MM.1S (cell line): ENCODE results near the gene SLFN12.

Experiments used
- DNase-seq: peaks from one replicate; pipeline ENCODE4 v3.0.0-alpha.2; 2015
- H2AFZ ChIP-seq: fragments of 300-600 bp; sonication (generic); 2 replicates; pipeline ENCODE4 v1.6.0; 2016; ENCODE audit warnings: antibody characterized with exemption, low read length
- H3F3A ChIP-seq: fragments of 300-600 bp; sonication (generic); 2 replicates; pipeline ENCODE4 v1.6.1; 2016; ENCODE audit warnings: mild to moderate bottlenecking, antibody characterized with exemption, low read length, moderate library complexity, mixed read lengths; ENCODE audit not compliant: insufficient read depth
- H3K27ac ChIP-seq: fragments of 300-600 bp; sonication (generic); 2 replicates; pipeline ENCODE4 v1.5.1; 2016; ENCODE audit warnings: mild to moderate bottlenecking, low read length
- H3K27me3 ChIP-seq: fragments of 300-600 bp; sonication (generic); replicated peaks from 2 replicates; pipeline ENCODE4 v1.6.0; 2016; ENCODE audit warnings: low read length; ENCODE audit not compliant: insufficient read depth
- H3K36me3 ChIP-seq: fragments of 300-600 bp; sonication (generic); replicated peaks from 2 replicates; pipeline ENCODE4 v1.6.1; 2016; ENCODE audit warnings: mild to moderate bottlenecking, low read length, mixed read lengths; ENCODE audit not compliant: insufficient read depth
- H3K4me1 ChIP-seq: fragments of 300-600 bp; sonication (generic); 2 replicates; pipeline ENCODE4 v1.6.1; 2016; ENCODE audit warnings: low read length, mixed read lengths
- H3K4me2 ChIP-seq: fragments of 300-600 bp; sonication (generic); 2 replicates; pipeline ENCODE4 v1.6.0; 2016; ENCODE audit warnings: low read depth, low read length
- H3K4me3 ChIP-seq: fragments of 300-600 bp; sonication (generic); 2 replicates; pipeline ENCODE4 v1.5.1; 2016; ENCODE audit warnings: low read length, mixed read lengths
- H3K79me2 ChIP-seq: fragments of 300-600 bp; sonication (generic); 2 replicates; pipeline ENCODE4 v1.6.1; 2016; ENCODE audit warnings: mixed run types, low read length, mixed read lengths
- H3K9ac ChIP-seq: fragments of 300-600 bp; sonication (generic); 2 replicates; pipeline ENCODE4 v1.6.1; 2016; ENCODE audit warnings: low read length, mixed read lengths
- H3K9me2 ChIP-seq: fragments of 300-600 bp; sonication (generic); replicated peaks from 2 replicates; pipeline ENCODE4 v1.6.1; 2016; ENCODE audit warnings: mild to moderate bottlenecking, low read length, mixed read lengths; ENCODE audit not compliant: insufficient read depth
- H3K9me3 ChIP-seq: fragments of 300-600 bp; sonication (generic); replicated peaks from 2 replicates; pipeline ENCODE4 v1.6.1; 2016; ENCODE audit warnings: mild to moderate bottlenecking, low read length, mixed read lengths; ENCODE audit not compliant: insufficient read depth
- H4K20me1 ChIP-seq: fragments of 300-600 bp; sonication (generic); 2 replicates; pipeline ENCODE4 v1.6.1; 2016; ENCODE audit warnings: mild to moderate bottlenecking, low read length, moderate library complexity, mixed read lengths; ENCODE audit not compliant: insufficient read depth
- EZH2 ChIP-seq: fragments of 300-600 bp; sonication (generic); optimal IDR thresholded peaks from 2 replicates; pipeline ENCODE3; 2017; ENCODE audit warnings: low read depth, mild to moderate bottlenecking, antibody characterized with exemption, low read length, mixed read lengths
- EZH2phosphoT487 ChIP-seq: fragments of 300-600 bp; sonication (generic); IDR thresholded peaks from 2 replicates; pipeline ENCODE4 v1.6.1; 2018; ENCODE audit warnings: antibody characterized with exemption, low read length
- TF ChIP-seq, protein P1 (sequence below): fragments of 300-600 bp; sonication (generic); IDR thresholded peaks from 2 replicates; pipeline ENCODE4 v1.5.1; 2016; ENCODE audit warnings: antibody characterized with exemption, low read length, mixed read lengths

SLFN12 gene

DNA sequence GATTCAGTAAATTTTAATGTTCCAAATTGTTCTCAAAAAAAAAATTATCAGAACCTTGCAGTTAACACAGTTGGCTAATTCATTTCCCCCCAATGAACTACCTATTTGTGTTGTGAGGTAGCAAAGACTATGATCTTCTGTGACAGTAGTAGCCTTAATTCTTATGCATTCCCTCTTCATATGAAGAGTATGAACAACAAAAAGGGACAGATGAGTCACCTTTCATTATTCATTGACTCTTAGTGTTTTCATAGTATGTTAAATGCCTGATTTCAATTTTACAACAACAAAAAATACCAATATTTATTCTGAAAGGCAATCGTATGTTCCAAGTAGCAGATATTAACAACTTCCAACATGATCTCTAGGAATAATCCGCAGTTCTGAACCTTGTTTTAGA lies 55.2 kb downstream of the SLFN12 start:
- Histone ChIP-seq H3F3A (peaks cover 26% of the 10 kb centered on the region), H3K79me2 (peaks cover 8% of the 10 kb centered on the region), H3K27me3 (no peaks in the 10 kb centered on the region), H3K9ac (no peak overlapping the region), H3K4me3 (no peak overlapping the region), H3K9me2 (no peaks in the 10 kb centered on the region), H4K20me1 (no peaks in the 10 kb centered on the region), H3K4me1 (peaks cover 9% of the 10 kb centered on the region), H3K9me3 (no peaks in the 10 kb centered on the region), H3K4me2 (no peak overlapping the region), H3K36me3 (no peaks in the 10 kb centered on the region), H3K27ac (no peak overlapping the region), H2AFZ (no peak overlapping the region)
- TF ChIP-seq, protein P1, sequence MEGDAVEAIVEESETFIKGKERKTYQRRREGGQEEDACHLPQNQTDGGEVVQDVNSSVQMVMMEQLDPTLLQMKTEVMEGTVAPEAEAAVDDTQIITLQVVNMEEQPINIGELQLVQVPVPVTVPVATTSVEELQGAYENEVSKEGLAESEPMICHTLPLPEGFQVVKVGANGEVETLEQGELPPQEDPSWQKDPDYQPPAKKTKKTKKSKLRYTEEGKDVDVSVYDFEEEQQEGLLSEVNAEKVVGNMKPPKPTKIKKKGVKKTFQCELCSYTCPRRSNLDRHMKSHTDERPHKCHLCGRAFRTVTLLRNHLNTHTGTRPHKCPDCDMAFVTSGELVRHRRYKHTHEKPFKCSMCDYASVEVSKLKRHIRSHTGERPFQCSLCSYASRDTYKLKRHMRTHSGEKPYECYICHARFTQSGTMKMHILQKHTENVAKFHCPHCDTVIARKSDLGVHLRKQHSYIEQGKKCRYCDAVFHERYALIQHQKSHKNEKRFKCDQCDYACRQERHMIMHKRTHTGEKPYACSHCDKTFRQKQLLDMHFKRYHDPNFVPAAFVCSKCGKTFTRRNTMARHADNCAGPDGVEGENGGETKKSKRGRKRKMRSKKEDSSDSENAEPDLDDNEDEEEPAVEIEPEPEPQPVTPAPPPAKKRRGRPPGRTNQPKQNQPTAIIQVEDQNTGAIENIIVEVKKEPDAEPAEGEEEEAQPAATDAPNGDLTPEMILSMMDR, result no peak
- TF ChIP-seq EZH2phosphoT487 (no peak), EZH2 (no peak)
- DNase-seq, result no peak

DNA sequence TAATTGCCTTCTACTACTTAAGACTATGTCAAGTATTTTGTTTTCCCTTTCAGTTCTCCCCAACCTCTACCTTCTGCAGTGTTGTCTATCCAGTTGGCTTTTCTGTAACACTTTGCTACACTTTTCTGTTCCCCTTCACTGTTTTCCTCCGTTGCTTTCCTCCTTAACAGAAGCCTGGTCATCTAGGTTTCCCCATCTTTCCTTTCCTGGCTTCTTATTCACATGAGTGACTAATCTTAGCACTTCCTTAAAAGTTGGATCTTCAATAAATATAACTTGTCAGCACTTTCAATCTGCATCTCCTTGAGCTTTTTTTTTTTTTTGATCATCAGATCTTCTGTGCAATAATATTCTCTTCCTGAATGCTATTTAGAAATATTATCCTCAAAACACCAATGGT lies 56.1 kb downstream of the SLFN12 start:
- H3K9ac ChIP-seq, result no peak overlapping the region
- no peaks in the 10 kb centered on the region for H3K9me3 ChIP-seq
- H3K4me2 ChIP-seq, result peak overlapping the region; percentile 62
- H3K4me3 ChIP-seq, result peak overlapping the region; percentile 30; the same call in 1 of the 2 replicates
- no peak for DNase-seq
- 0 out of 2 replicates have a peak overlapping the region, but pooled peaks have one; percentile 70 for H2AFZ ChIP-seq
- peaks cover 16% of the 10 kb centered on the region for H3K79me2 ChIP-seq
- peaks cover 26% of the 10 kb centered on the region for H3F3A ChIP-seq
- no peaks in the 10 kb centered on the region for H3K36me3 ChIP-seq
- no peaks in the 10 kb centered on the region for H3K27me3 ChIP-seq
- no peak for TF ChIP-seq EZH2
- no peak for TF ChIP-seq EZH2phosphoT487
- TF ChIP-seq, protein P1, result no peak
- no peaks in the 10 kb centered on the region for H4K20me1 ChIP-seq
- H3K4me1 ChIP-seq, result peaks cover 15% of the 10 kb centered on the region
- H3K9me2 ChIP-seq, result no peaks in the 10 kb centered on the region
- peak overlapping the region; percentile 26; the same call in 1 of the 2 replicates for H3K27ac ChIP-seq

DNA sequence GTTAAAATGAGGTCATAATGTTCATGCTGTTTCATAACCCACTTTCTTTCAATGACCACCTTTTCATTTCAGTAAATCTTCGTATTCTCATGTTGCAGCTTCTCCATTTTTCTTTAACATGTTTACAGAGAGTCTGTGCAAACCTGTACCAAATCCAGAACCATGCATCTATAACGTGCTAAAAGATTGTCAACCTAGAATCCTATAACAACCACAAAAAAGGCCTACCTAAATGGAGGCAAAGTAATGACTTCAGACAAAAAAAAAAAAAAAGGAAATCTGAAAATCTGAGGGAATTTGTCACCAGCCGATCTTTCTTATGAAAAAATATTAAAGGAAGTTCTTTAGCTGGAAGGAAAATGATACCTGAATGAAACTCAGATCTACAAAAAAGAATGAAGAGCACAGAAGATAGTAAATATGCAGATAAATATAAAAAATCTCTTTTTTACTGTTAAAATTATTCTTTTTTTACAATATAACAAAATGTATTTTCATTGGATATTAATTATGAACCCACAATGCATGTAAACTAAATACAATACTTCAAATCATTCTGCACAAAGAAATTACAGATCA lies 57.4 kb downstream of the SLFN12 start:
- TF ChIP-seq EZH2phosphoT487 (no peak), EZH2 (no peak)
- TF ChIP-seq, protein P1, result no peak
- peaks cover 30% of the 10 kb centered on the region for H3K79me2 ChIP-seq
- peak overlapping the region; percentile 88 for H2AFZ ChIP-seq

More for the DNA sequence above, 57.4 kb downstream of the SLFN12 start:
- DNase-seq, result no peak
- Histone ChIP-seq H3K36me3 (no peaks in the 10 kb centered on the region), H4K20me1 (no peaks in the 10 kb centered on the region), H3K4me2 (peak overlapping the region; percentile 99), H3F3A (peaks cover 29% of the 10 kb centered on the region), H3K27ac (peak overlapping the region; percentile 90; the same call in 1 of the 2 replicates), H3K9me2 (no peaks in the 10 kb centered on the region), H3K9me3 (no peaks in the 10 kb centered on the region), H3K4me1 (peaks cover 24% of the 10 kb centered on the region), H3K9ac (peak overlapping the region; percentile 93), H3K27me3 (no peaks in the 10 kb centered on the region), H3K4me3 (peak overlapping the region; percentile 73)
